SW 1271 (cell line): ENCODE results near the gene KPNA4.
A peak's percentile ranks its signal among the peaks of the same experiment; 100 is the strongest.
"Not testable (repeated sequence)": the region's sequence is repeated elsewhere in the genome, so short reads cannot be mapped to it uniquely, and the experiment has no call there.

Experiments used
- DNase-seq, 2 experiments: peaks; one replicate each; lab custom pipeline; 2025; lab: John Stamatoyannopoulos, UW

Gene KPNA4

DNA sequence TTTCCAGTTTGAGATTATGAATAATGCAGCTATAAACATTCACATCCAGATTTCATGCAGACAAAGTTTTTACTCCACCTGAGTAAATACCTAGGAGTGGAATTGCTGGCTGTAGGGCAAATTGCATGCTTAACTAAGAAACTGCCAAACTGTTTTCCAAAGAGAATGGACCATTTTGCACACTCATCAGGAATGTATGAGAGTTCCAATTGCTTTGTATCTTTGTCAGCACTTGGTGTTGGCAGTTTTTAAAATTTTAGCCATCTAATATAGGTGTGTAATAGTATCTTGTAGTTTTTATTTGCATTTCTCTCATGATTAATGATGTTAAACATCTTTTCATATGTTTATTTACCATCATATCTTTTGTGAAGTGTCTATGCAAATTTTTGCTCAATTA is 75.2 kb downstream of the KPNA4 start:
- no peak for DNase-seq

DNA sequence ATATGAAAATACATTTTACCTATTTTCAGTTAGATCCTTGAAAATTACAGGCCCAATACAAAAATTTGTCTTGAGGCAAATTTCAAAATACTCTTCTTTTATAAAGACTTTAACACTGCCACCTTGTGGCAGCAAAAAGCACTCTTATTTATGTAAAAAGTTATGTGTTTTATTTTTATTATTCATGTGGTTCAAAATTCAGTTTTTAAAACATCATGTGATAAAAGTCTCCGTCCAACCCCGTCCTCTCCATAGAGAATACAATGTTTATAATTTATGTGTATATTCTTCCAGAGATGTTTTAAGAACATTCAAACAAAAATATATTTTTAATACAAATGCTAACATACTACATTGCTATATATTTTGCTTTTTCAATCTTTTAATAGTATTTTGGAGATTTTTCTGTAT is 78.9 kb downstream of the KPNA4 start:
- DNase-seq, result peak in 1 of 2 experiments; percentile 27

DNA sequence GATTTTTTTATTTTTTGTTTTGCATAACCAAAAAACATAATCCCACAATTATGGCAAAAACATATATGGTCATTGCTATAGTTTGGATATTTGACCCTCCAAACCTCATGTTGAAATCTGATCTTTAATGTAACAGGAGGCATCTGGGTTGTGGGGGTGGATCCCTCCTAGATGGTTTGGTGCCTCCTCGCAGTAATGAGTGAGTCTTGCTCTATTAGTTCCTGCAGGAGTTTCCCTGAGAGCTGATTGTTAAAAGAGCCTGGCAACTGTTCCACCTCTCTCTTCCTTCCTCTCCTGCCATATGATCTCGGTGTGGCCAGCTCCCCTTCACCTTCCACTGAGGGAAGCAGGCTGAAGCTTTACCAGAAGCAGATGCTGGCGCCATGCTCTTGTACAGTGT is 82.6 kb downstream of the KPNA4 start:
- no peak for DNase-seq

DNA sequence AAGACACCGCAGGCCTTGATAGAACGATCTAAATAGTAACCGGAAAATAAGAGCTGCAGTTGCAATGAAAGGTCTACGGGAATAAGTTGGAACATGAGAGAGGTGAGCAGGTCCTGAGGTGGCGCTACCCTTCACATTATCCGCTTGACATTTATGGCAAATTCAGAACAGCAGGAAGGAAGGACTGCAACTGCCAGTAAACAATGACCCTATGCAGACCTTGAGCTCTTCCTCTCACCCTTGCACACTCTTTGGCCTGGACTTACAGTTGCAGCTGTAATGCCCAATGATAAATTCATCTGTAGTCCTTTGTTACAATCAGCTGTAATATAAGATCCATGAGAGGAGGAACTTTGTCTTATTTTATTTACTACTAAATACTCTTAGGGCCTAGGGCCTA is 83.5 kb downstream of the KPNA4 start:
- no peak for DNase-seq

DNA sequence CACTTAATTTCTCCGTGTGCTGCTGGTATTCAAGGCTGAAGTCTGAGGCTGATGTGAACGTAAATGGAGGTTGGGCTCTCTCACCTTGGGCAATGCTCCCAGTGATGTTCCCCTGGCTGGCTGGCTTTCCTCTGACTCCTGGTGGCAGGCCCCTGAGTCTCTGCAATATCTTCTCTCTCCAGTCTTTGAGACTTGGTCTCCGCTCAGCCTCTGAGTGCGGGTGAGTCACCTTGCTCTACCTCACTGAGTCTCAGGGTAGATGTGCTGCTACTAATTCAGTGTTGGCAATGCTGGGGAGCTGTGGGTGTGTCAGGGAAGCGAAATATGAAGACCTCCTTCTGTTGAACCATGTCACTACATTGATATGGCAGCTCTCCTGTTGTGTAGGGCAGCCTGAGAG is 84.4 kb downstream of the KPNA4 start:
- no peak for DNase-seq

DNA sequence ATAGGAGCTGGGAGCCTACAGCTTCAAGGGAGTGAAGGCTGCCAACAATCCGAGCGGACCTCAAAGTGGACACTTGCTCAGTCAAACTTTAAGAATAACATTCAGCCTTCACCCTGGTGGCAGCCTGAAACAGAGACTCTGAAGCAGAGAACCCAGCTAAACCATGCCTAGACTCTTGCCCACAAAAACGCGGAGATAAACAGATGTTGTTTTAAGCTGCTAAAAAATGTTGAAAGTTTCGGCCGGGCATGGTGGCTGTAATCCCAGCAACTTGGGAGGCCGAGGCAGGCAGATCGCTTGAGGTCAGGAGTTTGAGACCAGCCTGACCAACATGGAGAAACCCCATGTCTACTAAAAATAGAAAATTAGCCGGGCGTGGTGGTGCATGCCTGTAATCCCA is 86.0 kb downstream of the KPNA4 start:
- no peak for DNase-seq

DNA sequence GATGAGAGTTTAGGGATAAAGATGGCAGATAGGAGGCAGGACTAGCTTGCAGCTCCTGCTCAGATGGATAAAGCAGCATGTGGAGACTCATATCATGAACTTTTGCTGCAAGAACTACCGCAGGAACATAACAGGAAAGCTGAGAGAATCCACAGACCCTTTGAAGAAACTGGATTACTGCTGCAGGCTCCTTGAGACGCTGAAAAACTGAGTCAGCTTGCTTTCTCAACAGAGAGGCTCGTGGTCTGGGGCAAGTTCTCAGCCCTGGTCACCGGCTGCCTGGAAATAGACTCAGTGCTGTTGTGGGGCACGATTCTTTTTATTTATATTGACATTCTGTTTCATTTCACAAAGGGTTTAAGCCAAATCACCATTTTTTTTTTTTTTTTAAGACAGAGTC is 87.0 kb downstream of the KPNA4 start:
- no peak for DNase-seq

DNA sequence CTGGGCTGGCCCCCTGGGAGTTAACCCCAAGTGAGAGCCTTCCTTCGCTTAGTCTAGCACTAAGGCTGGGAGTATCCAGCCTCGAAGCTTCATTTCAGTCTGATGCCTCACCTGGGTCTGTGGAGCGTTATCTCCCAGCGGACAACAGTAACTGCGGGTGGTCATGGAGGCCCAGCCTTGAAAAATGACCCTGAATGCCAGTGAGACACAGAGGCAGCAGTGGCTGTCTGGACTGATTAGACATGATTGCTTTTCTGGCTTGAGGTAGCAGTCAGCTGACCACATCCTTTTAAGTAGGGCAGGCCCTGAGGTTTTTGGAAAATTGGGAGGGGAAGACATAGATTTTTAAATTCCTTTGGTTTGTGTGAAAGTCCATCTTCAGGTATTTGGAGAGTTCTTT is 87.6 kb downstream of the KPNA4 start:
- DNase-seq, result no peak

DNA sequence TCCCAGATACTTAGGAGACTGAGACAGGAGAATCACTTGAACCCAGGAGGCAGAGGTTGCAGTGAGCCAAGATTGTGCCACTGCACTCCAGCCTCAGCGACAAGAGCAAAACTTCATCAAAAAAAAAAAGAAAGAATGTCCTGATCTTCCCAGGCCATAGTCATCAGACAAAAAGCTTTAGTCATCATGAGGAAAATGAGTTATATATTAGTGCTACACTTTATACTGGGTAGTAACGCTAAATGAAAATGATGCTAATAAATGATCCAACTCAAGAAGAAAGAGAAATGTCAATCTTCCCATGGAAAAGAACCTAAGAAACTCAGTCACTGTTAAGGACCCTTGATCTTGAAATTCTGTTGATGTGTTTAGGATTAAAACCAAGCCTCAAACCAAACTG is 89.5 kb downstream of the KPNA4 start:
- no peak for DNase-seq

DNA sequence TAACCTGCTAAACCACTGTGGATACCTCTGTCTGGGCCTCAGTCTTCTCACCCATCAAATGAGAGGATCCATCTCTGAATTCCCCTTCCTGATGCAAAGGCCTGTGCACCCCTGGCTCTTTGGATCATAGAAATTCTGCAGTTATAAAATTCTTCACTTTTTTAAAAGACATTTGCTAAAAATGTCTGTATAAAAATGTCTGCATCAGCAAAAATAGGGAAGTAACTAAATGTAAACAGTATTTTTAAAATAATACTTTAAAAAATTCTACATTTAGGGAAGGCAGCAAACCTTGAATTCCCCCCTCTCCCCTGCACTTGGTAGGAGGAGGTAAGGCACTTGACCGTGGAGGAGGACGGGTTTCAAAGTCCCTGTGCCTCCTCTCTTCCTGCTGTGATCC is 90.2 kb downstream of the KPNA4 start:
- no peak for DNase-seq

DNA sequence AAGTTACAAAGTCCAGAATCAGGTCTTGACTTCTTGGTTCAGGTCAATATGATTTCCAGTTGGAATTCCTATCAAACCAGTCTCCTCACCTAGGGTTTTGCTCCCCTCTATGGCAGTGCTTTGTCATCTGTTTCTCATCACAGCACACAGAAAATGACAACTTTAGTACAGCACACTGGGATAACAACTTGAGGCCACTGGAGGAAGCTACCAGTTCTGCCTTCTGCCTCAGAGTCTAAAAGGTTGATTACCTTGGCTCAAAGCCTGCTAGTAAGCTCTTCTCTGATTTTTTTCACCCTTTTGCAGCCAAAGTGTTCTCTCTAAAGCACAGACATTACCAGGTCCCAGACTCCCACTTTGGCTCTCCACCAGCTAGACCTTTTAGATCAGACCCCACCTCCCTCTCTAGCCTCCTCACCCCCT is 90.9 kb downstream of the KPNA4 start:
- DNase-seq, result no peak

DNA sequence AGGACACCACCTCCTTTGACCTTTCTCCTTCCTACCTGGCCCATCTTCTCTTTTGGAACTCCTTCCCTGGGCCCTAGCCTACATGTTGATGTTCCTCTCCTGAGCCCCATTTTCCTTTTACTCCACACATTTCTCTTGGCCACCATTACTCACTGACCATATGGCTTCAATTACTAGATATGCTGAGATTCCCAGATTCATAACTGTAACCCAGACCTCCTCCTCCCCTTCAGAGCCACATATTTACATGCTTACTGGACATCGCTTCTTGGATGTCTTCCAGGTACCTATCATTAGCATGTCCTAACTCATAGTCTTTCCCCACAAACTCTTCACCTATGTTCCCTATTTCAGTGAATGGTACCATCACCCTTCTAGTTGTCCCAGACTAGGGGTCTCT is 91.4 kb downstream of the KPNA4 start:
- no peak for DNase-seq

DNA sequence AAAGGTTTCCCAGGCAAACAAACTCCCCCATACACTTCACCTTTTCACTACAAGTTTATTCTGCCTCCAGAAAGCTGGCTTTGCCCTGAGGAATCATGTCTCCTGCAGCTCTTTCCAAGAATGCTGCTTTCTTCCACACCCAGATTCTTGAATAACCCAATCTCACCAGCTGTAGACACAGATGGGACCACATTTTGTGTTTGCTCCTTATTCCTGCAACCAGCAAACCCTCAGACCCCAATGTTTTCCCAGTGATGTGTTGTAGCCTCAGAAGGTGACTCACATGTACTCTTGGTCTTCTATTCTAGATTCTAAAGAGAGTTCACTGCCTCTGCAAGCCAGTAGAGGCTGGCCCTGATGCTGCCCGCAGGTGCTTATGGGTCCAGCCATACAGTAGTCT is 92.2 kb downstream of the KPNA4 start:
- no peak for DNase-seq

DNA sequence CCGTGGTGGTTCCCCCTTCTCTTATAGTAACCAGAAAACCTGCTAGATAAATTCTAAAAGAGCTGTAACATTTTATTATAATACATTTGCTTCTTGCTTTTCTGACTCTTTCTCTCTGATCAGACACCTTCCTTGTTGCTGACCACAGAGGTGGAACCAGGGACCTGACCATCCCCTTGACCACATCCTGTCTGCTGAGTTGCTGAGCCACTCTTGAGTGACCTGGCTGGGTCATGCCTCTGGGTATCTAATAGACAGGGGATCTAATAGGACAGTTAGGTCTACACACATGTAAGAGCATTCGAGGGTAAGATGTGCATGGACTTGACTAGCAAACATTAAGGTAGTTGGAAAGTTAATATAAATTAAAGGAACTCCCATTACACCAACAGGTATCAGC is 93.0 kb downstream of the KPNA4 start:
- DNase-seq, result no peak

DNA sequence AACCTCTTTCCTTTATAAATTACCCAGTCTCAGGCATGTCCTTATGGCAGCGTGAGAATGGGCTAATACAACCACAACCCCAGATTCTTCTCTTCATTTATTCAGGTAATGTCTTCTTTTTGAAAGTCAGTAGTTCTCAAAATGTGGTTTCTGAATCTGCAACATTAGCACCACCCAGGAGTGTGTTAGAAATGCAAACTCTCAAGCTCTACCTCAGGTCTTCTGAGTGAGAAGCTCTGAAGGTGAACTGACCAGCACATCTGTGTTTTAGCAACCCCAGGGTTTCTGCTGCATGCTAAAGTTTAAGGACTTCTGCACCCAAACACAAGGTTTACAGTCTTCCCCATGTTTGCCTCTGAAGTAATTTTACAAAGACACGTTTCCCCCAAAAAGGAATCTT is 93.5 kb downstream of the KPNA4 start:
- no peak for DNase-seq

DNA sequence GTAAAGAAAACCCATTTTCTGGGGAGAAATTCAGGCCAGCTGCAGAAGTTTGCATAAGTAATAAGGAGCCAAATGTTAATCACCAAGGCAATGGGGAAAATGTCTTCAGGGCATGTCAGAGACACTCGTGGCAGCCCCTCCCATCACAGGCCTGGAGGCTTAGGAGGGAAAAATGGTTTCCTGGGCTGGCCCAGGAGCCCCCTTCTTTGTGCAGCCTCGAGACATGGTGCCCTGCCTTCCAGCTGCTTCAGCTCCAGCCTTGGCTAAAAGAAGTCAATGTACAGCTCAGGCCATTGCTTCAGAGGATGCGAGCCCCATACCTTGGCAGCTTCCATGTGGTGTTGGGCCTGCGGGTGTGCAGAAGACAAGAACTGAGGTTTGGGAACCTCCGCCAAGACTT is 95.2 kb downstream of the KPNA4 start:
- no peak for DNase-seq

DNA sequence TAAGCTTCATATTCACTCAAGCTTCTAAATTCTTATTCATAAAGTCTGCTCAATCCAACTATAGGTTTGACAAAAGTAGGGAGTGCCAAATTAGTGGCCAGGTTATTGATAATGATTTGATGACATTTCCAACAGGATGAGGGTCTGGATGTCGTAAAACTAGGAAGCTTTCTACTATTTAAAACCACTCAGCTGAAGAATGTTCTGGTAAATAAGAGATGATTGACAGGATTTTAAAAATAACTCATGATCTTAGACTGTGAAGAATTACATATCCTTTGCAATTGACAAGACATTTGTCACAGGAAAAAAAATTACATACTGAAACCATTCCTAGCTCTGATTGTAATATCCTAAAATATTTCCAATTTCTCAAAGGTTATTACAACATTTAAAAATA is 100.4 kb downstream of the KPNA4 start:
- DNase-seq, result no peak

DNA sequence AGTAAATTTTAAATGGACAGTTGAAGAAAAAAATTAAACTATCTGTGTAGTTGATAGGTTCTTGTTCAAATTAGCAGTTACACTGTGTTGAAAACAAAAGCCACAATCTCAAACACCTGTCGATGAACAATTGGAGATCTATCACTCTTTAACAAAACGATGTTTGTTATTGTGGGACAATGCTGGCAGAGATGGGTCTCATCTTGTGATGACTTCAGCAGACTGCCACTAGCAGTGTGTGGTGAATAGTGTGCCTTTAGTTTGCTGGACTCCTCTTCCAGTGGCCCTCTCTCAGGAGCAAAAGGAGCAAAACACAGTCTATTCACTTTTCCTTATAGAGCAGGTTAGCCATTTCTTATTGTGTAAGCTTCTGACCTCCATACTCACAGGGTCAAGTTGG is 101.0 kb downstream of the KPNA4 start:
- no peak for DNase-seq

DNA sequence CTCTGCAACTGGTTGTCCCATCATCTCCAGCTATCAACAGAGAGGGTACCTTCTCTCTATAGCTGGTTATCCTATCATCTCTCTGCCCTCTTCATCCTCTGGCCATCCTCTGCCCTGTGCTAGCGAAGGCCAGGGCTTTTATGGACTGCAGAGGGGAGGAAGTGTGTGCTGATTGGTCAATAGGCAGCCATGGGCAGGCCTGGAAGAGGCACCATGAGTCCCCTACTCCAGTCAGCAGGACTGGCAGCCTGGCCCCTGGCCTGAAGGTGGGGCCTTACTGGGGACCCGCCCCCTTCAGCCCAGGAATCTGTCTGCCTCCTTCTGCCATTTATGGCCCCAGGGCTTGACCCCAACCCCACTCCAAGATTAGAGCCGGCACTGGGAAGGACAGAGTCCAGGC is 105.3 kb downstream of the KPNA4 start:
- DNase-seq, result no peak

DNA sequence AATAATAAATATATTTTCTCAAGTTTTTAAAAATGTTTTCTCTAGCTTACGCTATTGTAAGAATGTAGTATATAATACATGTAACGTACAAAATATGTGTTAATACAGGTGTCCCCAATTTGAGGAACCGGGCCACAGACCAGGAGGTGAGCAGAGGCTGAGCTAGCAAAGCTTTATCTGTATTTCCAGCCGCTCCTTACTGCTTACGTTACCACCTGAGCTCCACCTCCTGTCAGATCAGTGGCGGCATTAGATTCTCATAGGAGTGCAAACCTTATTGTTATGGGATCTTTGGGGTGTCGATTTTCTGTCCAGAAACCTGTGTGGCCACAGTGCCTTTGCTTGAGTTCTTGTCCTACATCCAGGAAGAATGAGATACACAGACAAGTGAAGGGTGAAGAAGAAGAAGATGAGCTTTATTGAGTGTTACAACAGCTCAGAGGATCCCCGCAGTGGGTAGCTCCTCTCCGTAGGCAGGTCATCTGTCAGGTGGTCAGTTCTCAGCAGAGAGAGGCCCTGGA is 105.9 kb downstream of the KPNA4 start:
- DNase-seq, result no peak

DNA sequence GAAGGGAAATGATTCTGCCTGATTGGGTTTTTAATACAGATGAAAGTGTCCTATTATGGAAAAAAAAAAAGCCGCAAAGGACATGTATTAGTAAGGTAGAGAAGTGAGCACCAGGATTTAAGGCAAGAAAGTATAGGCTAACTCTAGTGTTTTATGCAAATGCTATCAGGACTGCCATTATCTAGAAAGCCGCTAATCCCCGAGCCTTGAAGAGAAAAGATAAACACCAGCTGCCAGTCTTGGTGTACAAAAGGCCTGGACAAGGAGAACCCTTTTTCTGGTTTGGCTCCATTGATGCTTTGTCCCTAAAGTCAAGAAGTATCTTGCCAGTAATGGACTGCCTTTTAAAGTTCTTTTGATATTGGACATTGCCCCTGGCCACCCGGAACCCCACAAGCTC is 107.2 kb downstream of the KPNA4 start:
- DNase-seq, result no peak

DNA sequence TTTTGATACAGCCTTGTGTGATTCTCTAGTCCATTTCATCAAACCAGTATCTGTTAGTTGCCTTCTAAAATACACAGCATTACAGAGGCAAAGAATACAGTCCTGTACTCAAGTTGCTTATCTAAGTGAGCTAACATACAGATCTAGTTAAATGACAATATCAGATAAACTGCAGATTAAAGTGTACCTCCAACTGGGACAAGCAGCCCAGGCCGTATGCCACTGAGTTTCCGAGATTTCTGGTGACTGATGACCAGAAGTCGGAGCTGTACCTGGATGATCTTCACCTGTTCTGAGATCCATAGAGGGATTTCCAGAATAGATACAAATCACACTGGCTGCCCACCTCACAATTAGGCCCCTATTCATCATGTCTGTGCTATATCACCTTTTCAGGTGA is 109.5 kb downstream of the KPNA4 start:
- DNase-seq, result no peak

DNA sequence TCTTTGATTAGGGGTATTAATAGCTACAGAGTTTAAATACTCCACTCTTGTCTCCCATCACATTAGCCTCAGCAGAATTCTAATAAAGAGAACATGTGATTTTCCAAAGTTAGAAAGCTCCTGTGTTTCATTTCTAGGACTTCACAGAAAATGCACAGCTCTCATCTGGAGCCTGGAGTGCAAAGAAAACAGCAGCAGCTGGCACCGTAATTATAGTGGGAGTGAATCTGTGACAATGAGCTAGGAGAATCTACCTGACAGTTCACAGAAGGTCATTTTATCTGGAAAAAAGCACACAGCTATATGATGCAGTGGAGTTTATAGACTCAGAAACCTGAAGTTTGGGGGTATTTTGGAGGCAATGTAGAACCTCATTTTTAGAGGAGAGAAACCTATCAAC is 110.4 kb downstream of the KPNA4 start:
- DNase-seq, result no peak

DNA sequence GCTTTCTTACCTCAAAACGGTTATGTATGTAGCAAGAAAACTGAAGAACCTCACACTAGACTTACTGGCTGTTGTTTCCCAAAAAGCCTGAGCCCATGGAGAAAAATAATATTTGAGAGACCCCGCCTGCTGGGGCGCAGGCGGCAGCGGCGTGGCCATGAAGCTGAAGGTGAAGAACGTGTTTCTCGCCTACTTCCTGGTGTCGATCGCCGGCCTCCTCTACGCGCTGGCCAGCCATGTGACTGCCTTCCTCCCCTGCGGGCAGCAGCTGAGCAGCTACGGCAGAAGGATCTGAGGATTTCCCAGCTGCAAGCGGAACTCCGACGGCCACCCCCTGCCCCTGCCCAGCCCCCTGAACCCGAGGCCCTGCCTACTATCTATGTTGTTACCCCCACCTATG is 113.1 kb downstream of the KPNA4 start:
- DNase-seq, result not testable (repeated sequence)

DNA sequence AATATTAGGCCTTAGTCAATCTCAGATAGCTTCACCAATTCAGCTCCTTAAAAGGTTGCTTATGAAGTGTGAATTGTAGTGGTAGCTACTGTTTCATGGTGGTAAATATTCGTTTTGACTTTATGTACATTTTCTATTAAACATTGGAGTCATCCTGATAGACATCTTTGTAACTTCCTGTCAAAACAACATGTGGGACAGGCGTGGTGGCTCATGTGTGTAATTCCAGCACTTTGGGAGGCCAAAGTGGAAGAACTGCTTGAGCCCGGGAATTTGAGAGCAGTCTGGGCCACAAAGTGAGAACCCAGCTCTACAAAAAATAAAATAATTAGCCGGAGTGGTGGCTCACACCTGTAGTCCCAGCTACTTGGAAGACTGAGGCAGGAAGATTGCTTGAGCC is 113.8 kb downstream of the KPNA4 start:
- DNase-seq, result no peak
